ENCODE data around the gene ASB5.

DNA sequence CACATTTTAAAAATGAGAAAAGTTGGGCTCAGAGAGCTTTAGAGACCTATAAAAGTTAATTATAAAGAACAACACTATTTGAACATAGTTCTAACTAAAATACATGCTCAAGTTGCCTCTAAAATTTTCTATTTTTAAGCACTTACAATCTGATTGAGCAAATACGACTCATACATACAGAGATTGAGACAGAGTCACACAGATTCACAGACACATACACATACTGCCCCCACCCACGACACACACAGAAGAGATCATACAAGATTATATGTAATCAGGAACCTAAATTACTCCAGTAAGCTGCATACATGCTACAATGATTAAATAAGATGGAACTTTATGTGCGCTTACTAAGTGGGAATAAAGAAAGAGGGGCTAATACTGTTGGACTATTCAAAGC is 2.7 kb upstream of the ASB5 start:
- TF ChIP-seq, protein P1, sequence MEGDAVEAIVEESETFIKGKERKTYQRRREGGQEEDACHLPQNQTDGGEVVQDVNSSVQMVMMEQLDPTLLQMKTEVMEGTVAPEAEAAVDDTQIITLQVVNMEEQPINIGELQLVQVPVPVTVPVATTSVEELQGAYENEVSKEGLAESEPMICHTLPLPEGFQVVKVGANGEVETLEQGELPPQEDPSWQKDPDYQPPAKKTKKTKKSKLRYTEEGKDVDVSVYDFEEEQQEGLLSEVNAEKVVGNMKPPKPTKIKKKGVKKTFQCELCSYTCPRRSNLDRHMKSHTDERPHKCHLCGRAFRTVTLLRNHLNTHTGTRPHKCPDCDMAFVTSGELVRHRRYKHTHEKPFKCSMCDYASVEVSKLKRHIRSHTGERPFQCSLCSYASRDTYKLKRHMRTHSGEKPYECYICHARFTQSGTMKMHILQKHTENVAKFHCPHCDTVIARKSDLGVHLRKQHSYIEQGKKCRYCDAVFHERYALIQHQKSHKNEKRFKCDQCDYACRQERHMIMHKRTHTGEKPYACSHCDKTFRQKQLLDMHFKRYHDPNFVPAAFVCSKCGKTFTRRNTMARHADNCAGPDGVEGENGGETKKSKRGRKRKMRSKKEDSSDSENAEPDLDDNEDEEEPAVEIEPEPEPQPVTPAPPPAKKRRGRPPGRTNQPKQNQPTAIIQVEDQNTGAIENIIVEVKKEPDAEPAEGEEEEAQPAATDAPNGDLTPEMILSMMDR (IDR thresholded peaks at IDR 0.05) = no peak
- TF ChIP-seq POLR2A (IDR thresholded peaks at IDR 0.05) = no peak
- no peak for TF ChIP-seq EP300 (IDR thresholded peaks at IDR 0.05)
